Fibroblast of lung (primary cell): ENCODE measurements around the gene ANGPTL2. TPM values are rescaled to one million over a fixed set of nuclear protein-coding genes. Genes with fewer than 3 reads are reported as not detected.
A peak's percentile ranks its signal among the peaks of the same experiment; 100 is the strongest.

Experiments used
- DNase-seq, 2 donors: peaks; one replicate each; pipeline versions ENCODE4 v3.0.0 to v3.0.0-alpha.2; 2010; ENCODE audit warnings: low read depth in 2 of 2
- H2AFZ ChIP-seq: 2 replicates; pipeline ENCODE4 v1.5.1; 2012; ENCODE audit warnings: low read length, control low read depth, inconsistent platforms
- H3K27ac ChIP-seq: 2 replicates; pipeline ENCODE4 v1.5.1; 2011; ENCODE audit warnings: low read length, control low read depth; ENCODE audit not compliant: insufficient read depth
- H3K27me3 ChIP-seq: 2 replicates; pipeline ENCODE4 v1.5.1; 2011; ENCODE audit warnings: mild to moderate bottlenecking, low read length; ENCODE audit not compliant: control insufficient read depth, insufficient read depth
- H3K36me3 ChIP-seq: 2 replicates; pipeline ENCODE4 v1.5.1; 2011; ENCODE audit warnings: low read length; ENCODE audit not compliant: control insufficient read depth, insufficient read depth
- H3K4me1 ChIP-seq: 2 replicates; pipeline ENCODE4 v1.5.1; 2011; ENCODE audit warnings: low read length; ENCODE audit not compliant: control insufficient read depth, insufficient read depth; ENCODE audit errors: extremely low read depth
- H3K4me2 ChIP-seq: 2 replicates; pipeline ENCODE4 v1.5.1; 2011; ENCODE audit warnings: low read length, control low read depth; ENCODE audit not compliant: insufficient read depth; ENCODE audit errors: extremely low read depth
- H3K4me3 ChIP-seq, 4 experiments: fragments of 200-600 bp in 1 of 4; sonication (generic) in 1 of 4; replicated peaks in 1 of 4; 2 replicates each; pipeline ENCODE4 v1.5.1; 2011 to 2016; ENCODE audit warnings: low read length in 4 of 4, low read depth in 3 of 4, mild to moderate bottlenecking in 3 of 4, control low read depth in 2 of 4, inconsistent platforms in 1 of 4, mixed read lengths in 1 of 4; ENCODE audit not compliant: insufficient read depth in 1 of 4; ENCODE audit errors: control extremely low read depth in 1 of 4
- H3K79me2 ChIP-seq: 2 replicates; pipeline ENCODE4 v1.5.1; 2012; ENCODE audit warnings: mild to moderate bottlenecking, low read length, inconsistent platforms; ENCODE audit not compliant: control insufficient read depth, insufficient read depth
- H3K9ac ChIP-seq: 2 replicates; pipeline ENCODE4 v1.5.1; 2011; ENCODE audit warnings: mild to moderate bottlenecking, low read length, control low read depth; ENCODE audit not compliant: insufficient read depth
- H3K9me3 ChIP-seq: 2 replicates; pipeline ENCODE4 v1.5.1; 2012; ENCODE audit warnings: low read depth, low read length; ENCODE audit not compliant: control insufficient read depth, insufficient read depth
- H4K20me1 ChIP-seq: 2 replicates; pipeline ENCODE4 v1.5.1; 2011; ENCODE audit warnings: low read length; ENCODE audit not compliant: control insufficient read depth, insufficient read depth; ENCODE audit errors: extremely low read depth
- EZH2 ChIP-seq: IDR thresholded peaks from 2 replicates; pipeline ENCODE4 v1.5.1; 2012; ENCODE audit warnings: low read length, control low read depth, mild to moderate bottlenecking; ENCODE audit errors: missing control alignments
- polyA plus RNA-seq, 2 donors: library from polyadenylated mRNA; depleted of rRNA in 1 of 2; stranded (reverse) in 1 of 2; unstranded in 1 of 2; fragments of >200 nt; gene quantifications; 2 replicates each; pipeline ENCODE4 v1.2.1, GENCODE V29; 2011 to 2012; ENCODE audit warnings: missing spikeins in 1 of 2
- total RNA-seq: library from RNA; depleted of rRNA; stranded (reverse); fragments of >200 nt; gene quantifications from 2 replicates; pipeline ENCODE4 v1.2.1, GENCODE V29; 2014
- TF ChIP-seq, protein P1 (sequence below), 2 donors: IDR thresholded peaks in 1 of 2; conservative IDR thresholded peaks in 1 of 2; 1 replicate in 1 of 2; 2 replicates in 1 of 2; pipeline ENCODE4 v1.5.1; 2011 to 2012; ENCODE audit warnings: low read length in 2 of 2, control low read depth in 1 of 2, inconsistent platforms in 1 of 2, low read depth in 1 of 2, mild to moderate bottlenecking in 1 of 2

Gene ANGPTL2
- total and polyA plus RNA-seq, 2 donors (not counting 1 experiment from before 2014, with no cell fraction given), result 128 to 163 TPM

DNA sequence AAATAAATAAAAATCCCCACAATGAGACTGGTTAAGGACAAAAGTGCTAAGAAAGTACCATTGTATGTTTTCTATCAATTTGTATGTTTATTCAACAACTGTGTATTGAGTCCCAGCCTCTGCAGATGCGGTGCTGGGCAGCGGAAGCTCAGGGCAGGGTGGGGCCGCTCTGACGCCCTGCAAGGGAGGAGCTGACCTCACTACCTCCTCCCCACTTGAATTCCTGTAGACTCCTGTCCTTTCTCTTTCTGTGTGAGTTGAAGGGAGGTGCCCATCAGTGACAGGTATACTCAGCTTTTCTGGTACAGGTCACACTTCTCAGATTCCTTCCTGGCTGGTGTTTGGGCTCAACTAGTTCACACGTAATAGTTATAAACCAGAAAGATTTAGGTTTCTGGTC, 27.0 kb downstream of the ANGPTL2 start:
- Histone ChIP-seq H3K4me3 (no peak overlapping the region), H4K20me1 (no peaks in the 10 kb centered on the region), H3K4me2 (no peak overlapping the region), H3K9ac (no peak overlapping the region), H3K27me3 (no peaks in the 10 kb centered on the region), H3K4me1 (no peaks in the 10 kb centered on the region), H3K9me3 (no peaks in the 10 kb centered on the region), H3K27ac (no peak overlapping the region), H2AFZ (no peak overlapping the region), H3K79me2 (no peaks in the 10 kb centered on the region), H3K36me3 (peaks cover 9% of the 10 kb centered on the region)
- no peak for TF ChIP-seq EZH2
- TF ChIP-seq, protein P1, sequence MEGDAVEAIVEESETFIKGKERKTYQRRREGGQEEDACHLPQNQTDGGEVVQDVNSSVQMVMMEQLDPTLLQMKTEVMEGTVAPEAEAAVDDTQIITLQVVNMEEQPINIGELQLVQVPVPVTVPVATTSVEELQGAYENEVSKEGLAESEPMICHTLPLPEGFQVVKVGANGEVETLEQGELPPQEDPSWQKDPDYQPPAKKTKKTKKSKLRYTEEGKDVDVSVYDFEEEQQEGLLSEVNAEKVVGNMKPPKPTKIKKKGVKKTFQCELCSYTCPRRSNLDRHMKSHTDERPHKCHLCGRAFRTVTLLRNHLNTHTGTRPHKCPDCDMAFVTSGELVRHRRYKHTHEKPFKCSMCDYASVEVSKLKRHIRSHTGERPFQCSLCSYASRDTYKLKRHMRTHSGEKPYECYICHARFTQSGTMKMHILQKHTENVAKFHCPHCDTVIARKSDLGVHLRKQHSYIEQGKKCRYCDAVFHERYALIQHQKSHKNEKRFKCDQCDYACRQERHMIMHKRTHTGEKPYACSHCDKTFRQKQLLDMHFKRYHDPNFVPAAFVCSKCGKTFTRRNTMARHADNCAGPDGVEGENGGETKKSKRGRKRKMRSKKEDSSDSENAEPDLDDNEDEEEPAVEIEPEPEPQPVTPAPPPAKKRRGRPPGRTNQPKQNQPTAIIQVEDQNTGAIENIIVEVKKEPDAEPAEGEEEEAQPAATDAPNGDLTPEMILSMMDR (conservative IDR thresholded peaks at IDR 0.05 in 1 of 2, IDR thresholded peaks at IDR 0.05 in 1 of 2; ENCODE audit: low read depth in 1 of 2, low read length in 2 of 2), result no peak
- no peak for DNase-seq

DNA sequence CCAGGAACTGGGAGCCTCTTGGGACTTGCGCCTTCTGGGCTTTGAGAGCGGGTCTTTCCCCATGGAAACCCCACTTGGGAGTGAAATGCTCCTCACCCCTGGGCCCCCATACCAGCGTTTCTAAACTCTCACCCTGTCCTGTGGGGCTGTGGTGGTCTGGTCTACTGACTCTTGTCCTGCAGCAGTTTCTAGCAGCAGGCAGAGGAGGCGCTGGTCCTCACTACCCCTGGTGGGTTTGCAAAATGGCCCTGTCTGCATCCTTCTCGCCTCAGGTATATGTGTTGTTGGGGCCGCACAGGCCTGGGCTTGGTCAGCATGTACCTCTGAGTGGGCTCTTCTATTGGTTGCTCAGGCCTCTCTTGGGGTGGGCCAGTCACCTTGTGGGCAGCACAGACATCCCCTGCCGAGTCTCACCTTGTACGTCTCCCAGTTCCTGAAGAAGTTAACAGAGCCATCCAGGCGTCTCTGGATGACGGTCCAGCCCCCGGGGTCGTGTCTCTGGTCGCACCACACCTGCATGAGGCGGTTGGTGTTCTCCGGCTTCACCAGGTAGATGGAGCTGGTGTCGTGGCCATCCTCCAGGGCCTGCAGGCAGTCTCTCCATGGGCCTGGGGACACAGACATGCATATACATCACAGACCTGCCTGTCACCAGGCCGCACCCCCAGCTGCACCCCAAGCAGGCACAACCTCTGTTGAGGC, 29.0 kb downstream of the ANGPTL2 start:
- H3K79me2 ChIP-seq, result no peaks in the 10 kb centered on the region
- no peak for TF ChIP-seq EZH2
- no peaks in the 10 kb centered on the region for H3K27me3 ChIP-seq
- no peak overlapping the region for H3K27ac ChIP-seq
- DNase-seq, result no peak
- H3K4me2 ChIP-seq, result no peak overlapping the region
- H3K9ac ChIP-seq, result no peak overlapping the region
- no peaks in the 10 kb centered on the region for H3K9me3 ChIP-seq
- H3K4me1 ChIP-seq, result no peaks in the 10 kb centered on the region
- H2AFZ ChIP-seq, result no peak overlapping the region
- H3K36me3 ChIP-seq, result peaks cover 16% of the 10 kb centered on the region
- H4K20me1 ChIP-seq, result no peaks in the 10 kb centered on the region
- no peak overlapping the region for H3K4me3 ChIP-seq

DNA sequence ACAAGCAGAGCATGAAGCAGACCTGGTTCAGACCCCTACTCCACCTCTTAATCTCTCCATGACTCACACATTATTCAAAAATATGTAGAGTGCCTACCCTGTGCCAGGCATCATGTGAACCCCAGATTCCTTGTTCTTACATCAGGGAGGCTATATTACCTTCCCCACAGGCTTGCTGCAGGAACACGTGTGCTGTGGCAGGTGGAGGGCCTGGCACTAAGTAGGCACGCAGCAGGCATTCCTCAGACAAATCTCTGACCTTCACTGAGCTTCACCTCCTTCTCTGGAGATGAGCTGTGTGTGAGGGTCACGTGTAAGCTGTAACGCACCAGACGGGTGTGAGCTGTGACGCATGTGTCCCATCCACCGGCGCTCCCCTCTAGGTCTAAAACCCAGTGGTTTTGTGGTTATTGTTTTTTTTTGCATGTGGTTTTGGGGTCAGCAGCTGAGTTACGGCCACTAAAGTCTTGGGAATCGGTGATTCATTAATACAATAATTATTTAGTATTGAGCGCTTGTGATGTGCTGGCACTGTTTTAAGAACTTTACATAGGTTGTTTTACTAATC, 30.3 kb downstream of the ANGPTL2 start:
- Histone ChIP-seq H3K4me3 (no peak overlapping the region), H3K9ac (no peak overlapping the region), H4K20me1 (no peaks in the 10 kb centered on the region), H3K9me3 (no peaks in the 10 kb centered on the region), H3K27me3 (no peaks in the 10 kb centered on the region), H3K4me1 (no peaks in the 10 kb centered on the region), H3K79me2 (no peaks in the 10 kb centered on the region), H3K4me2 (no peak overlapping the region), H3K27ac (no peak overlapping the region), H2AFZ (no peak overlapping the region), H3K36me3 (peaks cover 18% of the 10 kb centered on the region)
- TF ChIP-seq, protein P1 (conservative IDR thresholded peaks at IDR 0.05 in 1 of 2, IDR thresholded peaks at IDR 0.05 in 1 of 2; ENCODE audit: low read depth in 1 of 2, low read length in 2 of 2), result no peak
- no peak for TF ChIP-seq EZH2
- peak; percentile 36 to 74 for DNase-seq
